Activated CD8-positive, alpha-beta T cell treated with anti-CD3 and anti-CD28 coated beads, Interleukin-2, amount 10 ng/mL, durations not matched to agents 7 days and 5 days (primary cell): Measurements from ENCODE around the gene CCDC150. TPM values are rescaled to one million over a fixed set of nuclear protein-coding genes. Genes with fewer than 3 reads are reported as not detected.
"Not testable (repeated sequence)": the region's sequence is repeated elsewhere in the genome, so short reads cannot be mapped to it uniquely, and the experiment has no call there.

Experiments used
- ATAC-seq: fragments of 150-1000 bp; cut with Tn5 transposase; one replicate; pipeline ENCODE4 v1.10.0; 2021; ENCODE audit warnings: moderate library complexity
- CTCF ChIA-PET: fragments of 350-600 bp; sonication (Branson Sonifier 250); formaldehyde crosslinking; loops from one replicate; lab custom pipeline; 2021; ENCODE audit warnings: antibody characterized with exemption; lab: Charles Lee
- POLR2A ChIA-PET: fragments of 350-600 bp; sonication (Branson Sonifier 250); formaldehyde crosslinking; loops from one replicate; lab custom pipeline; 2021; ENCODE audit warnings: antibody characterized with exemption; lab: Charles Lee
- DNase-seq: peaks from one replicate; pipeline ENCODE4 v3.0.0-alpha.2; 2020
- H3K27ac Mint-ChIP-seq: one replicate; pipeline ENCODE4 v1.8.0; 2021; ENCODE audit warnings: mild to moderate bottlenecking, mixed read lengths
- H3K27me3 Mint-ChIP-seq: one replicate; pipeline ENCODE4 v1.8.0; 2021; ENCODE audit warnings: low read depth, mixed read lengths
- H3K36me3 Mint-ChIP-seq: one replicate; pipeline ENCODE4 v1.8.0; 2021; ENCODE audit warnings: low read depth, mixed read lengths
- H3K4me1 Mint-ChIP-seq: one replicate; pipeline ENCODE4 v1.8.0; 2021; ENCODE audit warnings: low read depth, mixed read lengths
- H3K4me3 Mint-ChIP-seq: one replicate; pipeline ENCODE4 v1.8.0; 2021; ENCODE audit warnings: mild to moderate bottlenecking, mixed read lengths
- H3K9me3 Mint-ChIP-seq: one replicate; pipeline ENCODE4 v1.8.0; 2022; ENCODE audit warnings: mixed read lengths; ENCODE audit not compliant: insufficient read depth
- total RNA-seq, 2 experiments: library from RNA; stranded (reverse); gene quantifications; one replicate each; pipeline ENCODE4 v1.2.3, GENCODE V29; 2021

Gene CCDC150
- total RNA-seq, 2 experiments from 2014 or later, result 17.3 to 23.9 TPM

DNA sequence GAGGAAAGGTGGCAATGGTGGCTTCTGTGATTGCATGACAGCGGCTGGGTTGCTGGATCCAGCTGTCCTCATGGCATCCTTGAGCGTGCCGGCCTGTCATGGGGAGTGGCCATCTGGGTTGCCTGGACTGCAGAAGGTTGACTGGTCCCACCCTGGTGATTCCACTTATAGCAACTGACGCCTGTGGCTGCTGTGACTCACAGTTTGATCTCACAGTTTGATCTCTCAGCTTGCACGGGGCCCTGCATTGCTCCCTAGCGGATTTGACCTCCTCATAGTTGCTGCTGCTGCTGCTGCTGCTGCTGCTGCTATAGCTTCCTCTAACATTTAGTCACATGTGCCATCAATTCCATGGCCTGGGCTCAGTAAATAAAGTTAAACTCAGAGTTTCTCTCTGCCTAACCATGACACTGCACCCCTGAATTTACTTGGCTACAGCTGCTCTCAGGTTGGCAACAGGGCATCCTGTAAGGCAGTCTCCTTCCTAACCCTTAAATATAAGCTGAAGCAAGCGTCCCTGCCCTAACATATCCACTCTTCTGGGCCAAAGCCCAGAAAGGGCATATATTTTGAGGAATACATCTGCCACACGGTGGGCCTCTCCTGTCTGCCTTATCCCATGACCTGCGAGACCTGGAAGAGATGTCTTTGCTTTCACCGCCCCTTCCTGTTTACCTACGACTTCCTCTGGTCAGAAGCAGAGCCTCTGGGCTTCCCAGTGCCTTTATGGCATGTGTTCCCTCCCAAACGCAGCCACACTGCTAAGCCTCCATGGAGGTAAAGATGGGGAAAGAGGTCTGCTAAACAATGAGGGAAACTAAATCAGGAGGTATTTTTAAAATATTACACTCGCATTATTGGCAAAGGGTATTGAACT is 37.8 kb upstream of the CCDC150 start:
- DNase-seq (no peak), ATAC-seq (no peak)
- Mint-ChIP-seq H3K36me3 (no peaks in the 10 kb centered on the region), H3K9me3 (no peaks in the 10 kb centered on the region), H3K4me1 (no peaks in the 10 kb centered on the region), H3K27me3 (peaks cover 11% of the 10 kb centered on the region), H3K4me3 (no peak overlapping the region), H3K27ac (no peak overlapping the region)
- ChIA-PET CTCF (no interaction called here), POLR2A (no interaction called here)

DNA sequence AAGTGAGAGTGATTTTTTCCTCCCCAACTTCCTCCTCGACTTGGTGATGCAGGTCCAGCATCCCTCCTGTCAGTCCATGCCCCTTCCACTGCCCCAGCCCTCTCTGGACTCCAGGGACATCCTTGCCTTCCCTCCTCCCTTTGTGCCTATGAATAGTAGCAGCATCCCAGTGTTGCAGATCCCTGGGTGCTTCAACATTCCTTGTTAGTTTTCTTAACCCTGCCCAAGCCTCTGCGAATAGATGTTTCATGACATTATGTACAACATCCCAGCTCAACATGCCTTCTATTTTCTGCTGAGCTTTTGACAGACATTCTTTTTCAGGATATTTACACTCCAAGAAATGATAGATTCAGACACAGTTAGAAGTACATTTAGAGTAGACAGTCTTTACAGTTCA is 35.3 kb upstream of the CCDC150 start:
- peaks cover 6% of the 10 kb centered on the region for H3K27me3 Mint-ChIP-seq
- no peak for ATAC-seq
- ChIA-PET CTCF (no interaction called here), POLR2A (no interaction called here)
- no peaks in the 10 kb centered on the region for H3K9me3 Mint-ChIP-seq
- no peak overlapping the region for H3K4me3 Mint-ChIP-seq
- no peak for DNase-seq
- no peaks in the 10 kb centered on the region for H3K36me3 Mint-ChIP-seq
- H3K27ac Mint-ChIP-seq, result no peak overlapping the region
- no peaks in the 10 kb centered on the region for H3K4me1 Mint-ChIP-seq

- CTCF ChIA-PET, result no interaction called here
- POLR2A ChIA-PET, result no interaction called here
- no peak for ATAC-seq
Observed at GRCh38 chr2:196606516-196606915, 33.0 kb upstream of the CCDC150 start.

GRCh38 chr2:196607073-196607472 is 32.4 kb upstream of the CCDC150 start:
- no peaks in the 10 kb centered on the region for H3K4me1 Mint-ChIP-seq
- peaks cover 3% of the 10 kb centered on the region for H3K27me3 Mint-ChIP-seq
- no peaks in the 10 kb centered on the region for H3K9me3 Mint-ChIP-seq
- H3K27ac Mint-ChIP-seq, result no peak overlapping the region
- no peak for DNase-seq
- CTCF ChIA-PET, result interaction anchor here (1.3 kb wide), 1 partner anchor 144 kb away, joined by 4 read pairs; no protein-coding TSS in a partner anchor
- no peaks in the 10 kb centered on the region for H3K36me3 Mint-ChIP-seq
- H3K4me3 Mint-ChIP-seq, result no peak overlapping the region
- POLR2A ChIA-PET, result no interaction called here
- ATAC-seq, result no peak

More at GRCh38 chr2:196606516-196606915, 33.0 kb upstream of the CCDC150 start:
- no peak for DNase-seq
- Mint-ChIP-seq H3K27ac (no peak overlapping the region), H3K27me3 (peaks cover 3% of the 10 kb centered on the region), H3K4me3 (no peak overlapping the region), H3K36me3 (no peaks in the 10 kb centered on the region), H3K9me3 (no peaks in the 10 kb centered on the region), H3K4me1 (no peaks in the 10 kb centered on the region)

- ATAC-seq, H3K27ac Mint-ChIP-seq, DNase-seq, POLR2A ChIA-PET, H3K36me3 Mint-ChIP-seq, H3K27me3 Mint-ChIP-seq, H3K4me1 Mint-ChIP-seq, H3K9me3 Mint-ChIP-seq, H3K4me3 Mint-ChIP-seq: not testable (repeated sequence)
- CTCF ChIA-PET, result interaction anchor here (1.3 kb wide), 1 partner anchor 143 kb away, joined by 4 read pairs; no protein-coding TSS in a partner anchor
Observed at GRCh38 chr2:196607896-196608295, 31.6 kb upstream of the CCDC150 start.

DNA sequence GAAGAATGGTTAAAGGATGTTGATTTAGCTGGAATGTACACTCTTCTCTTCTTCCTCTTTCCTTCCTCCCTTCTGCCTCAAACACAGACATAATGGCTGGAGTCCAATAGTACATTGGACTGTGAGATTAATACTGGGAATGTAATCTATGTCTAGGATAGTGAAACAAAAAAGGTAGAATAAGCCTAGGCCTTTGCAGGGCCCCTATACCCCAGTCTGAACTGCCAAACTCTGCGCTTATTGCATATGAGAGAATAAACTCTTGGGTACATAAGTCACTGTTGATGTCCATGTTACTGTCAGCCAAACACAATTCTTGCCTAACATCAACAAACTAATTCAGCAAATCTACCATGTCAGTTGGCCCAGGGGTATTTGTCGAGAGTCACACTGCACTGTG is 29.7 kb upstream of the CCDC150 start:
- no peak overlapping the region for H3K27ac Mint-ChIP-seq
- CTCF ChIA-PET, result no interaction called here
- no peak overlapping the region for H3K4me3 Mint-ChIP-seq
- H3K36me3 Mint-ChIP-seq, result no peaks in the 10 kb centered on the region
- H3K4me1 Mint-ChIP-seq, result no peaks in the 10 kb centered on the region
- no peaks in the 10 kb centered on the region for H3K9me3 Mint-ChIP-seq
- ATAC-seq (no peak), DNase-seq (no peak)
- H3K27me3 Mint-ChIP-seq, result no peaks in the 10 kb centered on the region
- POLR2A ChIA-PET, result no interaction called here

DNA sequence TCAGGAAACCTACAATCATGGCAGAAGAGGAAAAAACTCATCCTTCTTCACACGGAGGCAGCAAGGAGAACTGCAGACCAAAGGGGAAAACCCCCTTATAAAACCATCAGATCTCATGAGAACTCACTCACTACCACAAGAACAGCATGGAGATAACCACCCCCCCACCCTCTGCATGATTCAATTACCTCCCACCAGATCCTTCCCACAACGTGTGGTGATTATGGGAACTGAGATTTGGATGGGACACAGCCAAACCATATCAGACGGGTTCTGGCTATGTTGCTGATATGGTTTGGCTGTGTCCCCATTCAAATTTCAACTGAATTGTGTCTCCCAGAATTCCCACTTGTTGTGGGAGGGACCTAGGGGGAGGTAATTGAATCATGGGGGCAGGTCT is 28.7 kb upstream of the CCDC150 start:
- Mint-ChIP-seq H3K36me3 (no peaks in the 10 kb centered on the region), H3K9me3 (no peaks in the 10 kb centered on the region), H3K27ac (no peak overlapping the region), H3K4me3 (no peak overlapping the region), H3K27me3 (peaks cover 2% of the 10 kb centered on the region), H3K4me1 (no peaks in the 10 kb centered on the region)
- DNase-seq, result no peak
- POLR2A ChIA-PET, result no interaction called here
- ATAC-seq, result no peak
- CTCF ChIA-PET, result no interaction called here

- ATAC-seq, result no peak
- H3K4me1 Mint-ChIP-seq, result no peaks in the 10 kb centered on the region
- ChIA-PET POLR2A (no interaction called here), CTCF (no interaction called here)
- H3K36me3 Mint-ChIP-seq, result no peaks in the 10 kb centered on the region
- DNase-seq, result no peak
- H3K9me3 Mint-ChIP-seq, result no peaks in the 10 kb centered on the region
- no peak overlapping the region for H3K27ac Mint-ChIP-seq
- no peak overlapping the region for H3K4me3 Mint-ChIP-seq
- H3K27me3 Mint-ChIP-seq, result peaks cover 2% of the 10 kb centered on the region
Observed at GRCh38 chr2:196613302-196613701, 26.2 kb upstream of the CCDC150 start.

GRCh38 chr2:196617430-196617829 is 22.1 kb upstream of the CCDC150 start:
- Mint-ChIP-seq H3K4me3 (no peak overlapping the region), H3K9me3 (no peaks in the 10 kb centered on the region), H3K27ac (no peak overlapping the region), H3K27me3 (peaks cover 22% of the 10 kb centered on the region), H3K36me3 (no peaks in the 10 kb centered on the region), H3K4me1 (no peaks in the 10 kb centered on the region)
- DNase-seq, result no peak
- CTCF ChIA-PET, result no interaction called here
- POLR2A ChIA-PET, result no interaction called here
- no peak for ATAC-seq

GRCh38 chr2:196618661-196619060 is 20.9 kb upstream of the CCDC150 start:
- POLR2A ChIA-PET, result no interaction called here
- H3K9me3 Mint-ChIP-seq, result no peaks in the 10 kb centered on the region

GRCh38 chr2:196630531-196630930 is 9.0 kb upstream of the CCDC150 start:
- no peaks in the 10 kb centered on the region for H3K4me1 Mint-ChIP-seq
- no peak for DNase-seq

More at GRCh38 chr2:196618661-196619060, 20.9 kb upstream of the CCDC150 start:
- H3K4me1 Mint-ChIP-seq, result no peaks in the 10 kb centered on the region
- no peak for DNase-seq
- no peaks in the 10 kb centered on the region for H3K36me3 Mint-ChIP-seq
- CTCF ChIA-PET, result no interaction called here
- peaks cover 30% of the 10 kb centered on the region for H3K27me3 Mint-ChIP-seq
- H3K4me3 Mint-ChIP-seq, result no peak overlapping the region
- no peak for ATAC-seq
- H3K27ac Mint-ChIP-seq, result no peak overlapping the region

DNA sequence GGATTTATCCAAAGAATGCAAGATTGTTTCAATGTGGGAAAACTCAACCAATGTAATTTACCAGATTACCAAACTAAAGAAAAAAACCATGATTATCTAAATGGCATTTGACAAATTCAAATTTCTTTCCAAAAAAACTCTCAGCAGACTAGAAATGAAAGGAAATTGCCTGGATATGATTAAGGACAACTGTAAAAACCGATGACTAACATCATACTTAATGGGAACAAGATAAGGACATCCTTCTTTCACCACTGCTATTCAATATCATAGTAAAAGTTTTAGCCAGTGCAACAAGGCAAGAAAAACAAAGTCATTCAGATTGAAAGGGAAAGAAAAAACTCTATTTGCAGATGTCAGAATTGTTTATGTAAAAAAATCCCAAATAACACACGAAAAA is 4.4 kb upstream of the CCDC150 start:
- Mint-ChIP-seq H3K36me3 (no peaks in the 10 kb centered on the region), H3K27me3 (peaks cover 15% of the 10 kb centered on the region), H3K4me1 (peaks cover 11% of the 10 kb centered on the region), H3K27ac (no peak overlapping the region), H3K4me3 (no peak overlapping the region), H3K9me3 (peaks cover 8% of the 10 kb centered on the region)
- DNase-seq (no peak), ATAC-seq (no peak)
- CTCF ChIA-PET, result no interaction called here
- POLR2A ChIA-PET, result no interaction called here

More at GRCh38 chr2:196630531-196630930, 9.0 kb upstream of the CCDC150 start:
- ATAC-seq, result no peak
- Mint-ChIP-seq H3K27ac (no peak overlapping the region), H3K36me3 (no peaks in the 10 kb centered on the region), H3K4me3 (no peak overlapping the region), H3K9me3 (peaks cover 8% of the 10 kb centered on the region), H3K27me3 (peaks cover 16% of the 10 kb centered on the region)
- POLR2A ChIA-PET, result no interaction called here
- CTCF ChIA-PET, result no interaction called here
